D341Med (cell line): ENCODE results near the gene PFDN5.
A peak's percentile ranks its signal among the peaks of the same experiment; 100 is the strongest.
"Not testable (repeated sequence)": the region's sequence is repeated elsewhere in the genome, so short reads cannot be mapped to it uniquely, and the experiment has no call there.

Experiments used
- DNase-seq: peaks from one replicate; pipeline ENCODE4 v3.0.0; 2012; ENCODE audit warnings: low spot score

Gene PFDN5

GRCh38 chr12:53328043-53328435 lies 32.7 kb downstream of the PFDN5 start:
- DNase-seq, result no peak

- DNase-seq, result no peak
These were observed 35.3 kb downstream of the PFDN5 start for GRCh38 chr12:53330671-53331070.

DNA sequence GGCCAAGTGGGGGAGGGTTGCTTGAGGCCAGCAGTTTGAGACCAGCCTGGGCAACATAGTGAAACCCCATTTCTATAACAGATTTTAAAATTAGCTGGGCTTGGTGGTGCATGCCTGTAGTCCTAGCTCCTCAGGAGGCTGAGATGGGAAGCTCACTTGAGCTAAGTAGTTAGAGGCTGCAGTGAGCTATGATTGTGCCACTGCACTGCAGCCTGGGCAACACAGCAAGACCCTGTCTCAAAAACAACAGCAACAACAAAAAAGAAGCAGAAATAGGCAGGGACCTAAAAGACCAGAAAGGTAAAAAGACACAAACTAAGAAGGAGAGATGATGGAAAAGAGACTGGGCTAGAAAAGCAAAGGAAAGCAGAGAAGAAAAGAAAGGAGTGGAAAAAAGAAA lies 37.0 kb downstream of the PFDN5 start:
- not testable (repeated sequence) for DNase-seq

DNA sequence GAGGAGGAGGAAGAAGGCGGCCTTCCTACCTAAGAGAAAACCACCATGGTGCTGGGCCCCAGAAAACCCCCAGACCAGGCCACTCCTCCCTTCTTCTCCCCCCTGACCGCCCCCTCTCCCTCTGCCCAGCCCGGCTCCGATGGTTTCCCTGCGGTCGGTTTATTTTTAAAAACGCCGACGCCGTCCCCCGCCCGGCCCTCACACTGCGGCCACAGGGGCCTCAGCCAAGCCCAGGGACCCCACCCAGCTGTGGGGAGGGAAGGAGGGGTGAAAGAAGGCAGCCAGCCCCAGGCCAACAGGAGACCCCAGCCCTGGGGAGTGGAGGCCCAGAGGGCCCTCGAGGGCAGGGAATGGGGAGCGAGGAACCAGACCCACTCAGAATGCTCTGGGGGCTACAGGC lies 37.4 kb downstream of the PFDN5 start:
- peak; percentile 21 for DNase-seq

- peak; percentile 15 for DNase-seq
These were observed 37.9 kb downstream of the PFDN5 start for GRCh38 chr12:53333289-53333688.

DNA sequence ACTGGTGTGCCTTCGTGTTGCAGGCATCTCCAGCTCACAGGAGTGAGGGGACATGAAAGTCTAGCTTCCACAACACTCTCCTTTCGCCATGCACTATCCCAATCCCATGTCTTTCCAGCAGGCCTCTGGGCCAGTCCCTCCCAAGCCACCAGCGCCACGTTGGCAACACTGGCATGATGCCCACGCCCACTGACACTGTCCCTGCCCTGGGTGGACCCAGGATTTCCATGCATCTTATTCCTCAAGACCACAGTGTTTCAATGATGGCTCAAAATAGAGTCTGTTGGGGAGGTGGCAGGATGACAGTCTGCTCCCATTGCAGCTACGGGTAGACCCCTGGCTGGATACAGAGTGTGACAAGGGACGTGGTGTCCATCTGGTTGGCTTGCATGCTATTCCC lies 38.5 kb downstream of the PFDN5 start:
- no peak for DNase-seq

- no peak for DNase-seq
These were observed 39.5 kb downstream of the PFDN5 start for GRCh38 chr12:53334822-53335221.

- no peak for DNase-seq
These were observed 40.9 kb downstream of the PFDN5 start, which contains the start of gene SP7 for GRCh38 chr12:53336181-53336681. SP7 (minus strand) TSS chr12:53336354; CDS start chr12:53335646, 708 bp downstream.

GRCh38 chr12:53338017-53338416 lies 42.7 kb downstream of the PFDN5 start:
- DNase-seq, result no peak

DNA sequence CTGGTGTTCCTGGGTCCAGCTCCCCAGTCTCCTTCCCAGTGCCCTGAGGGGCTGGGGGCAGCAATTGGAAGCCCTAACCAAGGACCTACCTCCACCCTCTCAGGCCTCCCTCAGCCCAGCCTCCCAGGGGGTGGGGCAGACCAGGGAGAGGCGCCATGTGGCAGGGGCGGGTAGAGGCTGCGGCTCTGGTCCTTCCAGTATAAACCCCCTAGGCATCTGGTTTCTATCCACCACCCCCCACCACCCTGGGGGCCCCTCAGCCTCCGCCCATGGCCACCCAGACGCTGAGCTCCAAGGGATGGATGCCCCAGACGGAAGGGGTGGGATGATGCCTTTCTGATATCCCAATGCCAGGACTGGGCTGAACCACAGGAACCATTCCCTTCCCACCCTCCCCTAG lies 43.6 kb downstream of the PFDN5 start:
- peak; percentile 47 for DNase-seq

DNA sequence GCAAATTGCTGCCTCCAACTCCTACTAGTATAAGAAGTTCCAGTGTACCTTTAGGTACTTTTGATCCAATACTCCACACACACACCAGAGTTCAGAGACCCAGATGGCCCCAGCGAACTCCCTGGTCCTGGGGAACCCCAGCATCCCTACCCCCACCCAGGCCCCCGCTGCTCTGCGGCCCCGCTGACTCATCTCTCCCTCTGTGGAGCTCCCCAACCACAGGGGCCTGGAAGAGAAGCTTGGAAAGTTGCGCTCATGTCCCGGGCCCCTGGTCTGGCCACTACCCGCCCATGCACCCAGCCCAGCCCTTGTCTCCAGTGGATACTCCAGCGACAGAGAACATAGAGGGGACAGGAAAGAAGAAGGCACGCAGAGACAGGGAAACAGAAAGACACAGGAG lies 45.1 kb downstream of the PFDN5 start:
- no peak for DNase-seq

GRCh38 chr12:53343449-53343848 lies 48.1 kb downstream of the PFDN5 start:
- DNase-seq, result no peak

GRCh38 chr12:53343969-53344368 lies 48.6 kb downstream of the PFDN5 start:
- no peak for DNase-seq

- no peak for DNase-seq
These were observed 49.1 kb downstream of the PFDN5 start for GRCh38 chr12:53344487-53344823.

DNA sequence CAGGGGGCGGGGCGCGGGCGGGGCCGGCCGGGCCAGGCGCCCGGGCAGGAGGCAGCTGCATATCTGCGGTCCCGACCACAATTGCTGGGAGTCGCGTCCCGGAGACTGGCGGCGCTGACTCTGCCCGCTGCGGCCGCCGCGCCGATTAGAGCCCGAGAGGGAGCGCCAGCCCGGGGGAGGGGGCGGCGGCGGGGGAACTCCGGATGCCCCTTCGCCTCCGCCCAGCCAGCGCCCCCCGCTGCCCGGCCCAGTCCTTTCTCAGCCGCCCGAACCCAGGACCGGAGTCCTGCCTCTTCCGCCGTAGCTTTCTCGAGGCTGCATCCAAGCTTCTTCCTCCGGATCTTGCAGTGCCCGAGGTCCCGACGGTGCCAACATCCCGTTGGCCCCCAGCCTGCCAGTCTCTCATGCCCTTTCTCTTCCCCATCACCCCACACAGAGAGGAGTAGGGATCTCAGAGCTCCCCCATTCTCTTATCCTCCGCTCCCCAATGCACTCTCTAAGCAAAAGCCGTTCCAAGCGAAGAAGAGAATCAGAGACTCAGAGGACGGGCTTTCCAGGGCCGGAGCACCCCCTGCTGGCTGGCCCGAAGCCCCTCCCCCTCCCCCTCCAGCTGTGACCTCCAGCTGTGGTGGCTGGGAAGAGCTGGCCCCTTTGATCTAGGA lies 49.6 kb downstream of the PFDN5 start:
- peak; percentile 85 for DNase-seq

DNA sequence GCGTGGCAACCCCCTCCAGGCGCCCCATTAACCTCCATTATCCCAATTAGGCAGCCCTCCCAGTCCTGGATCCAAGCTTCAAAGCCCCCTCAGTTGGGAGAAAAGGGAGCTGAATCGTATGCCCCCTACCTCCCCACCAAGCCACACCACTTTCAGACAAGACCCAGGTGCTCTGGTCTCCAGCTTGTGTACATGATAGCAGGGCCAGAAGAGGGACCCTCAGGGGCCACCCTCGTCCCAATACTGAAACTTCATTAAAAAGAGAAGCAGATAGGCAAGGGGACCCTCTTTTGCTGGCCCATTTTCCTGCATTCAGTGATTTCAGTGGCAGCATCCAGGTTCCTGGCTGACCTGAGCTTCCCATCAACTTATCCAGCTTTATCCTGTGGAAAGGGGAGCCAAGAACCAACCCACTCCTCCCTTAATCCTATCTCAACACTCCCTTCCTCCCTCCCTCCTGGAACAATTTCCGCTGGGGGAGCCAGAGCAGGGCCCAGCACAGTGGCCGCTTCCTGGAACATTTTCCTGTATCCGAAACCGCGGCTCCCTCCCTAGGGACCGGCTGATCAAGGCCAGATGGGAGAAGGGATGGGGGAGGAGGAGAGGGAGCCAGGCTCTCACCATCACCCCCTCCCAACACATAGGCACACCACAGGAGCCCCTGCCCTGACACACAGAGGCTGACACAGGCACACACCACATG lies 50.3 kb downstream of the PFDN5 start:
- no peak for DNase-seq

GRCh38 chr12:53346491-53346890 lies 51.1 kb downstream of the PFDN5 start:
- no peak for DNase-seq

DNA sequence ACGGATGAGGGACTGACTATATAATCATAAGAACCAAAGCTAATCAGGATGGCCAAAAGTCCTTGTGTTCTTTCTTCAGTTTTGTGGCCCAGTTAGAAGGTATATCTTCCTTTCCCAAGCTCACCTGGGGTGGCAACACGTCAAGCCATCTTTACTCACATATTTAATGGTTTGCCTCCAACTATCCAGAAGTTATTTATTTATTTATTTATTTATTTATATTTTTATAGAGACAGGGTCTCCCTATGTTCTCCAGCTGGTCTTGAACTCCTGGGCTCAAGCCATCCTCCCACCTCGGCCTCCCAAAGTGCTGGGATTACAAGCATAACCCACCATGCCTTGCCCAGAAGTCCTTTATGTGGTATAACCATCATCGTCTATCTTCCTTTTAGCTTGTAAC lies 52.6 kb downstream of the PFDN5 start:
- no peak for DNase-seq
